ENCODE data around the gene ARHGAP44. TPM values are rescaled to one million over a fixed set of nuclear protein-coding genes. Genes with fewer than 3 reads are reported as not detected.

ARHGAP44 gene
- total and polyA plus RNA-seq, 2 of the 8 experiments (the other 6 are each of a cell fraction or from before 2014, with no cell fraction given), result 6.2 to 22.2 TPM

- H4K91ac ChIP-seq (replicated peaks; ENCODE audit: insufficient read length, low read length), result no peak overlapping the region
- no peak overlapping the region for H3K9ac ChIP-seq (replicated peaks in 1 of 4; ENCODE audit: extremely low read depth in 1 of 4, low read depth in 3 of 4, low read length in 3 of 4)
- H2BK120ac ChIP-seq (replicated peaks; ENCODE audit: low read depth, low read length), result no peak overlapping the region
- no peaks in the 10 kb centered on the region for H4K20me1 ChIP-seq (replicated peaks in 1 of 2; ENCODE audit: control insufficient read depth in 1 of 2, insufficient read depth in 2 of 2, low read length in 2 of 2)
- no peak overlapping the region for H3K14ac ChIP-seq (ENCODE audit: insufficient read length)
- no peak overlapping the region for H3K18ac ChIP-seq (ENCODE audit: extremely low read depth, low read length)
- no peak overlapping the region for H2BK5ac ChIP-seq (ENCODE audit: low read depth, low read length)
- H3K79me1 ChIP-seq (ENCODE audit: low read depth, low read length), result no peaks in the 10 kb centered on the region
- ChIA-PET POLR2A (ENCODE audit: partially characterized antibody) (no interaction called here), CTCF (ENCODE audit: partially characterized antibody) (interaction anchor here (1.4 to 1.5 kb wide), 2 partner anchors 14 to 199 kb away, joined by 3 to 4 read pairs; no protein-coding TSS in a partner anchor)
- no peak overlapping the region for H3K4ac ChIP-seq (replicated peaks; ENCODE audit: insufficient read length, low read depth, low read length)
- DNase-seq (ENCODE audit: low read depth in 1 of 2, low spot score in 2 of 2) (no peak), FAIRE-seq (no peak)
- WGBS, 2 experiments (ENCODE audit: extremely low coverage in 1 of 2, insufficient coverage in 1 of 2, insufficient read length in 1 of 2, insufficient replicate concordance in 2 of 2, low coverage in 1 of 2, low lambda C conversion rate in 2 of 2, missing lambda C conversion rate in 1 of 2), result 92% methylated on average over 5 of the region's 5 CpGs; no CpG with 5 or more reads in 1 of the 2 experiments
- no peak overlapping the region for H2BK12ac ChIP-seq (ENCODE audit: low read depth, low read length)
- H3K23me2 ChIP-seq (ENCODE audit: low read depth, low read length), result no peaks in the 10 kb centered on the region
- no peak overlapping the region for H3K4me3 ChIP-seq (ENCODE audit: extremely low read depth in 1 of 4, insufficient read depth in 2 of 4, low read depth in 3 of 4, low read length in 4 of 4)
- no peak overlapping the region for H4K5ac ChIP-seq (ENCODE audit: insufficient read length, low read depth, low read length)
- no peak overlapping the region for H2BK15ac ChIP-seq (ENCODE audit: low read length)
- H4K8ac ChIP-seq (ENCODE audit: extremely low read depth, insufficient read depth, low read length), result no peak overlapping the region; the same call in 1 of the 2 replicates
- no peak overlapping the region for H3K4me2 ChIP-seq (ENCODE audit: insufficient read depth in 1 of 2, low read depth in 2 of 2, low read length in 2 of 2)
- peaks cover 0 to 3% (median 0%) of the 10 kb centered on the region in 4 experiments; a peak in 1 of 7 replicates for H3K4me1 ChIP-seq (replicated peaks in 1 of 4; ENCODE audit: control insufficient read depth in 3 of 4, insufficient read depth in 4 of 4, low read length in 3 of 4)
- H3K27me3 ChIP-seq (replicated peaks in 1 of 4; ENCODE audit: control insufficient read depth in 3 of 4, extremely low read depth in 1 of 4, insufficient read depth in 3 of 4, low read length in 3 of 4), result no peaks in the 10 kb centered on the region
- no peaks in the 10 kb centered on the region for H3K9me3 ChIP-seq (ENCODE audit: insufficient read depth in 2 of 2, low read depth in 1 of 2, low read length in 1 of 2)
- TF ChIP-seq RBBP5 (IDR thresholded peaks at IDR 0.05; ENCODE audit: borderline replicate concordance, low read depth, low read length) (no peak), SIN3A (conservative IDR thresholded peaks at IDR 0.05 in 1 of 2, IDR thresholded peaks at IDR 0.05 in 1 of 2; ENCODE audit: low read depth in 1 of 2, low read length in 2 of 2) (no peak), ASH2L (IDR thresholded peaks at IDR 0.05; ENCODE audit: low read length) (no peak), SP2 (IDR thresholded peaks at IDR 0.05; ENCODE audit: low read length) (no peak)
- TF ChIP-seq, protein P1, sequence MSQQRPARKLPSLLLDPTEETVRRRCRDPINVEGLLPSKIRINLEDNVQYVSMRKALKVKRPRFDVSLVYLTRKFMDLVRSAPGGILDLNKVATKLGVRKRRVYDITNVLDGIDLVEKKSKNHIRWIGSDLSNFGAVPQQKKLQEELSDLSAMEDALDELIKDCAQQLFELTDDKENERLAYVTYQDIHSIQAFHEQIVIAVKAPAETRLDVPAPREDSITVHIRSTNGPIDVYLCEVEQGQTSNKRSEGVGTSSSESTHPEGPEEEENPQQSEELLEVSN (IDR thresholded peaks at IDR 0.05), result no peak
- H3K79me2 ChIP-seq (ENCODE audit: control insufficient read depth in 1 of 2, insufficient read depth in 2 of 2, low read length in 2 of 2), result no peaks in the 10 kb centered on the region
- no peak overlapping the region for H3K56ac ChIP-seq (replicated peaks; ENCODE audit: insufficient read length, low read depth, low read length)
- H2AFZ ChIP-seq (ENCODE audit: low read length), result no peak overlapping the region; the same call in 1 of the 2 replicates
- H3K36me3 ChIP-seq (ENCODE audit: control insufficient read depth in 2 of 4, insufficient read depth in 4 of 4, low read length in 3 of 4), result no peaks in the 10 kb centered on the region
- H3K23ac ChIP-seq (ENCODE audit: insufficient read length), result no peak overlapping the region
- no peak overlapping the region for H2BK20ac ChIP-seq (ENCODE audit: low read length)
- no peak overlapping the region for H3K27ac ChIP-seq (ENCODE audit: low read depth, low read length)
- H2AK5ac ChIP-seq (ENCODE audit: low read depth, low read length), result no peak overlapping the region
Measured at GRCh38 chr17:12744298-12744697, 45.0 kb upstream of the ARHGAP44 start.

Measured in H1 (cell line).